ENCODE results near the gene PCDHGB3. TPM values are rescaled to one million over a fixed set of nuclear protein-coding genes. Genes with fewer than 3 reads are reported as not detected.

PCDHGB3 gene
- total RNA-seq, 1 experiment from 2014 or later, result 4.2 TPM

DNA sequence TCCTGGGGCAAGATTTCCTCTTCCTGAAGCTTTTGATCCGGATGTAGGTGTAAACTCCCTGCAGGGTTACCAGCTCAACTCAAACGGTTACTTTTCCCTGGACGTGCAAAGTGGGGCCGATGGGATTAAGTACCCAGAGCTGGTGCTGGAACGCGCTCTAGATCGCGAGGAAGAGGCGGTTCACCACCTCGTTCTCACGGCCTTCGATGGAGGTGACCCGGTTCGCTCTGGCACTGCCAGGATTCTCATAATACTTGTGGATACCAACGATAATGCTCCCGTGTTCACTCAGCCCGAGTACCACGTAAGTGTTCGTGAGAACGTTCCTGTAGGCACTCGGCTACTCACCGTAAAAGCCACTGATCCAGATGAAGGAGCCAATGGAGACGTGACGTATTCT is 14.4 kb upstream of the PCDHGB3 start (continued):
- TF ChIP-seq, protein P1, sequence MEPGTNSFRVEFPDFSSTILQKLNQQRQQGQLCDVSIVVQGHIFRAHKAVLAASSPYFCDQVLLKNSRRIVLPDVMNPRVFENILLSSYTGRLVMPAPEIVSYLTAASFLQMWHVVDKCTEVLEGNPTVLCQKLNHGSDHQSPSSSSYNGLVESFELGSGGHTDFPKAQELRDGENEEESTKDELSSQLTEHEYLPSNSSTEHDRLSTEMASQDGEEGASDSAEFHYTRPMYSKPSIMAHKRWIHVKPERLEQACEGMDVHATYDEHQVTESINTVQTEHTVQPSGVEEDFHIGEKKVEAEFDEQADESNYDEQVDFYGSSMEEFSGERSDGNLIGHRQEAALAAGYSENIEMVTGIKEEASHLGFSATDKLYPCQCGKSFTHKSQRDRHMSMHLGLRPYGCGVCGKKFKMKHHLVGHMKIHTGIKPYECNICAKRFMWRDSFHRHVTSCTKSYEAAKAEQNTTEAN (CRISPR knock-in tag; IDR thresholded peaks at IDR 0.05), result no peak
- TF ChIP-seq, protein P2, sequence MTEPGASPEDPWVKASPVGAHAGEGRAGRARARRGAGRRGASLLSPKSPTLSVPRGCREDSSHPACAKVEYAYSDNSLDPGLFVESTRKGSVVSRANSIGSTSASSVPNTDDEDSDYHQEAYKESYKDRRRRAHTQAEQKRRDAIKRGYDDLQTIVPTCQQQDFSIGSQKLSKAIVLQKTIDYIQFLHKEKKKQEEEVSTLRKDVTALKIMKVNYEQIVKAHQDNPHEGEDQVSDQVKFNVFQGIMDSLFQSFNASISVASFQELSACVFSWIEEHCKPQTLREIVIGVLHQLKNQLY (CRISPR knock-in tag; IDR thresholded peaks at IDR 0.05), result no peak
- TF ChIP-seq TCF7 (CRISPR knock-in tag; IDR thresholded peaks at IDR 0.05; ENCODE audit: low read depth) (no peak), ZNF317 (CRISPR knock-in tag; IDR thresholded peaks at IDR 0.05; ENCODE audit: borderline replicate concordance, low read depth) (no peak), SMAD4 (CRISPR knock-in tag; IDR thresholded peaks at IDR 0.05) (no peak)
- TF ChIP-seq, protein P3, sequence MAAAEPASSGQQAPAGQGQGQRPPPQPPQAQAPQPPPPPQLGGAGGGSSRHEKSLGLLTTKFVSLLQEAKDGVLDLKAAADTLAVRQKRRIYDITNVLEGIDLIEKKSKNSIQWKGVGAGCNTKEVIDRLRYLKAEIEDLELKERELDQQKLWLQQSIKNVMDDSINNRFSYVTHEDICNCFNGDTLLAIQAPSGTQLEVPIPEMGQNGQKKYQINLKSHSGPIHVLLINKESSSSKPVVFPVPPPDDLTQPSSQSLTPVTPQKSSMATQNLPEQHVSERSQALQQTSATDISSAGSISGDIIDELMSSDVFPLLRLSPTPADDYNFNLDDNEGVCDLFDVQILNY (CRISPR knock-in tag; IDR thresholded peaks at IDR 0.05), result no peak

DNA sequence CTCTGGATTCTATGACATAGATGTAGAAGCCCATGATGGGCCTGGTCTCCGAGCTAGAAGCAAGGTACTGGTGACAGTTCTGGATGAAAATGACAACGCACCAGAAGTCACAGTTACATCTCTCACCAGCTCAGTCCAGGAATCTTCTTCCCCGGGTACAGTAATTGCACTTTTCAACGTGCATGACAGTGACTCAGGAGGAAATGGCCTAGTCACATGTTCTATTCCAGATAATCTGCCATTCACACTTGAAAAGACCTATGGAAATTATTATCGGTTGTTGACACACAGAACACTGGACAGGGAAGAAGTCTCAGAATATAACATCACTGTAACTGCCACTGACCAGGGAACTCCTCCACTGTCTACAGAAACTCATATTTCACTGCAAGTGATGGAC is 13.9 kb upstream of the PCDHGB3 start:
- ATAC-seq (no peak), DNase-seq (ENCODE audit: low spot score) (no peak)
- POLR2A ChIA-PET, result no interaction called here
- Mint-ChIP-seq H3K27ac (no peak overlapping the region), H3K4me1 (peaks cover 8% of the 10 kb centered on the region), H3K9me3 (peaks cover 56% of the 10 kb centered on the region), H3K36me3 (peaks cover 60% of the 10 kb centered on the region), H3K27me3 (ENCODE audit: low read depth) (peaks cover 13% of the 10 kb centered on the region), H3K4me3 (no peak overlapping the region)
- CTCF ChIA-PET, result interaction anchor here (0.9 to 1.7 kb wide), 7 partner anchors 32 to 208 kb away, joined by 3 to 11 read pairs (median 5); partner anchors contain the start of genes PCDHB15, PCDHGA10, PCDHGB4 and TAF7
- TF ChIP-seq, protein P4, sequence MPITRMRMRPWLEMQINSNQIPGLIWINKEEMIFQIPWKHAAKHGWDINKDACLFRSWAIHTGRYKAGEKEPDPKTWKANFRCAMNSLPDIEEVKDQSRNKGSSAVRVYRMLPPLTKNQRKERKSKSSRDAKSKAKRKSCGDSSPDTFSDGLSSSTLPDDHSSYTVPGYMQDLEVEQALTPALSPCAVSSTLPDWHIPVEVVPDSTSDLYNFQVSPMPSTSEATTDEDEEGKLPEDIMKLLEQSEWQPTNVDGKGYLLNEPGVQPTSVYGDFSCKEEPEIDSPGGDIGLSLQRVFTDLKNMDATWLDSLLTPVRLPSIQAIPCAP (CRISPR knock-in tag; IDR thresholded peaks at IDR 0.05), result no peak

GRCh38 chr5:141356950-141357349 is 13.1 kb upstream of the PCDHGB3 start:
- peaks cover 19% of the 10 kb centered on the region for H3K27me3 Mint-ChIP-seq (ENCODE audit: low read depth)
- no peak overlapping the region for H3K4me3 Mint-ChIP-seq
- DNase-seq (ENCODE audit: low spot score) (no peak), ATAC-seq (no peak)
- peaks cover 62% of the 10 kb centered on the region for H3K36me3 Mint-ChIP-seq
- ChIA-PET CTCF (interaction anchor here (1.0 to 1.3 kb wide), 2 partner anchors 201 to 235 kb away, joined by 3 read pairs; partner anchors contain the start of gene PCDHB4), POLR2A (no interaction called here)
- H3K9me3 Mint-ChIP-seq, result peaks cover 57% of the 10 kb centered on the region
- H3K27ac Mint-ChIP-seq, result no peak overlapping the region
- peaks cover 8% of the 10 kb centered on the region for H3K4me1 Mint-ChIP-seq
- TF ChIP-seq E2F1 (CRISPR knock-in tag; IDR thresholded peaks at IDR 0.05) (no peak), AR (CRISPR knock-in tag; IDR thresholded peaks at IDR 0.05) (no peak), ZNF138 (CRISPR knock-in tag; conservative IDR thresholded peaks at IDR 0.05) (no peak), OVOL2 (CRISPR knock-in tag; IDR thresholded peaks at IDR 0.05; ENCODE audit: borderline replicate concordance) (no peak), NFYB (CRISPR knock-in tag; conservative IDR thresholded peaks at IDR 0.05; ENCODE audit: low read depth) (no peak), FOXK1 (CRISPR knock-in tag; IDR thresholded peaks at IDR 0.05) (no peak), CBFB (CRISPR knock-in tag; IDR thresholded peaks at IDR 0.05; ENCODE audit: low read depth) (no peak)
- TF ChIP-seq, protein P5, sequence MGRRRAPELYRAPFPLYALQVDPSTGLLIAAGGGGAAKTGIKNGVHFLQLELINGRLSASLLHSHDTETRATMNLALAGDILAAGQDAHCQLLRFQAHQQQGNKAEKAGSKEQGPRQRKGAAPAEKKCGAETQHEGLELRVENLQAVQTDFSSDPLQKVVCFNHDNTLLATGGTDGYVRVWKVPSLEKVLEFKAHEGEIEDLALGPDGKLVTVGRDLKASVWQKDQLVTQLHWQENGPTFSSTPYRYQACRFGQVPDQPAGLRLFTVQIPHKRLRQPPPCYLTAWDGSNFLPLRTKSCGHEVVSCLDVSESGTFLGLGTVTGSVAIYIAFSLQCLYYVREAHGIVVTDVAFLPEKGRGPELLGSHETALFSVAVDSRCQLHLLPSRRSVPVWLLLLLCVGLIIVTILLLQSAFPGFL (CRISPR knock-in tag; IDR thresholded peaks at IDR 0.05; ENCODE audit: borderline replicate concordance), result no peak
- TF ChIP-seq, protein P1 (CRISPR knock-in tag; IDR thresholded peaks at IDR 0.05), result no peak
- TF ChIP-seq, protein P6, sequence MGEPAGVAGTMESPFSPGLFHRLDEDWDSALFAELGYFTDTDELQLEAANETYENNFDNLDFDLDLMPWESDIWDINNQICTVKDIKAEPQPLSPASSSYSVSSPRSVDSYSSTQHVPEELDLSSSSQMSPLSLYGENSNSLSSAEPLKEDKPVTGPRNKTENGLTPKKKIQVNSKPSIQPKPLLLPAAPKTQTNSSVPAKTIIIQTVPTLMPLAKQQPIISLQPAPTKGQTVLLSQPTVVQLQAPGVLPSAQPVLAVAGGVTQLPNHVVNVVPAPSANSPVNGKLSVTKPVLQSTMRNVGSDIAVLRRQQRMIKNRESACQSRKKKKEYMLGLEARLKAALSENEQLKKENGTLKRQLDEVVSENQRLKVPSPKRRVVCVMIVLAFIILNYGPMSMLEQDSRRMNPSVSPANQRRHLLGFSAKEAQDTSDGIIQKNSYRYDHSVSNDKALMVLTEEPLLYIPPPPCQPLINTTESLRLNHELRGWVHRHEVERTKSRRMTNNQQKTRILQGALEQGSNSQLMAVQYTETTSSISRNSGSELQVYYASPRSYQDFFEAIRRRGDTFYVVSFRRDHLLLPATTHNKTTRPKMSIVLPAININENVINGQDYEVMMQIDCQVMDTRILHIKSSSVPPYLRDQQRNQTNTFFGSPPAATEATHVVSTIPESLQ (CRISPR knock-in tag; IDR thresholded peaks at IDR 0.05), result no peak
- TF ChIP-seq, protein P3 (CRISPR knock-in tag; IDR thresholded peaks at IDR 0.05), result no peak

Measured in WTC11 (cell line).